ENCODE results near the gene YPEL5.
"Not testable (repeated sequence)": the region's sequence is repeated elsewhere in the genome, so short reads cannot be mapped to it uniquely, and the experiment has no call there.

YPEL5 gene

GRCh38 chr2:30139131-30139870, 7.5 kb upstream of the YPEL5 start:
- DNase-seq (ENCODE audit: low spot score): no peak

GRCh38 chr2:30141136-30141535, 5.7 kb upstream of the YPEL5 start:
- no peak for DNase-seq (ENCODE audit: low spot score)

- no peak for DNase-seq (ENCODE audit: low spot score)
Measured at GRCh38 chr2:30144260-30144659, 2.5 kb upstream of the YPEL5 start.

GRCh38 chr2:30144951-30145350, 1.9 kb upstream of the YPEL5 start:
- not testable (repeated sequence) for DNase-seq (ENCODE audit: low spot score)

GRCh38 chr2:30145826-30146336, 926 bp upstream of the YPEL5 start:
- no peak for DNase-seq (ENCODE audit: low spot score)

GRCh38 chr2:30147196-30147714, 448 bp downstream of the YPEL5 start:
- no peak for DNase-seq (ENCODE audit: low spot score)

- peak; percentile 90 for DNase-seq (ENCODE audit: low spot score)
Measured at GRCh38 chr2:30147715-30148610, 1.2 kb downstream of the YPEL5 start.

GRCh38 chr2:30148850-30149249, 2.0 kb downstream of the YPEL5 start:
- no peak for DNase-seq (ENCODE audit: low spot score)

- peak; percentile 38 for DNase-seq (ENCODE audit: low spot score)
Measured at GRCh38 chr2:30149513-30149912, 2.7 kb downstream of the YPEL5 start.

- DNase-seq (ENCODE audit: low spot score): no peak
Measured at GRCh38 chr2:30149976-30150375, 3.2 kb downstream of the YPEL5 start.

- DNase-seq (ENCODE audit: low spot score): no peak
Measured at GRCh38 chr2:30150786-30151185, 4.0 kb downstream of the YPEL5 start.

GRCh38 chr2:30152385-30152784, 5.6 kb downstream of the YPEL5 start:
- no peak for DNase-seq (ENCODE audit: low spot score)

- no peak for DNase-seq (ENCODE audit: low spot score)
Measured at GRCh38 chr2:30155202-30155601, 8.4 kb downstream of the YPEL5 start.

- DNase-seq (ENCODE audit: low spot score): no peak
Measured at GRCh38 chr2:30155889-30156658, 9.3 kb downstream of the YPEL5 start.

- DNase-seq (ENCODE audit: low spot score): no peak
Measured at GRCh38 chr2:30157616-30158015, 10.8 kb downstream of the YPEL5 start.

GRCh38 chr2:30159766-30160165, 13.0 kb downstream of the YPEL5 start:
- DNase-seq (ENCODE audit: low spot score): no peak

GRCh38 chr2:30161929-30162706, 15.3 kb downstream of the YPEL5 start:
- no peak for DNase-seq (ENCODE audit: low spot score)

- no peak for DNase-seq (ENCODE audit: low spot score)
Measured at GRCh38 chr2:30162806-30163205, 16.0 kb downstream of the YPEL5 start.

GRCh38 chr2:30164131-30164925, 17.5 kb downstream of the YPEL5 start:
- DNase-seq (ENCODE audit: low spot score): no peak

GRCh38 chr2:30165050-30165520, 18.3 kb downstream of the YPEL5 start:
- DNase-seq (ENCODE audit: low spot score): peak; percentile 90

Measured in iPS-NIHi11 (cell line).